Bronchial epithelial cell (primary cell): Measurements from ENCODE around the gene SETD4. TPM values are rescaled to one million over a fixed set of nuclear protein-coding genes. Genes with fewer than 3 reads are reported as not detected.

Source experiments
- DNase-seq: peaks from one replicate; pipeline ENCODE4 v3.0.0-alpha.2; 2010; ENCODE audit warnings: low read depth
- FAIRE-seq: peaks from 2 replicates; lab custom pipeline; 2011; peaks lifted over from hg19 to GRCh38; lab: Jason Lieb, UNC
- H3K27me3 ChIP-seq: 2 replicates; pipeline ENCODE4 v1.5.1; 2011; ENCODE audit warnings: low read length; ENCODE audit not compliant: control insufficient read depth, insufficient read depth
- H3K36me3 ChIP-seq: 2 replicates; pipeline ENCODE4 v1.5.1; 2011; ENCODE audit warnings: low read length; ENCODE audit not compliant: control insufficient read depth, insufficient read depth
- H3K4me3 ChIP-seq: 2 replicates; pipeline ENCODE4 v1.5.1; 2011; ENCODE audit warnings: mild to moderate bottlenecking, low read depth, low read length, control low read depth
- total RNA-seq: library from RNA; depleted of rRNA; stranded (reverse); fragments of >200 nt; gene quantifications from 2 replicates; pipeline ENCODE4 v1.2.1, GENCODE V29; 2014
- TF ChIP-seq, protein P1 (sequence below): IDR thresholded peaks from 2 replicates; pipeline ENCODE4 v1.5.1; 2011; ENCODE audit warnings: mild to moderate bottlenecking, moderate library complexity, low read length, control low read depth, inconsistent platforms; ENCODE audit not compliant: insufficient read depth, severe bottlenecking

SETD4 gene
- total RNA-seq, 1 donor from 2014 or later = 16.6 TPM

DNA sequence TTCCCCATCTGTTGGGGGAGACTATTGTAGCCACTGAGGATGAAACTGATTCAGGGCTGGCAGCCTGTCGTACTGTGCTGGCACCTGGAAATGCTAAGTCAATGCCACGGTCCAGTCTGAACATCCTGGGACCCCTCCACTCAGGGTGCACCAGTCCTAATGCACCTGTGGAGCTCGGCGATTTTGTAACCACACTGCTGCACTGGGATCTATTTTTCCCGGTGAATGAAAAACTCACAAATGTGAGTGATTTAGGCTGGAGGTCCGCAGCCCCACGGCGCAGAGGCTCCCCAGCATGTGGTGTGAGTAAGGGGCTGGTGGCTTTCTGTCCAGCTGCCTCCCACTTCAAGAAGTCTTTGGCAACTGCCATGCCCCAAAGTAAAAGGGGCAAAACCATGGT, 35.5 kb downstream of the SETD4 start:
- TF ChIP-seq, protein P1, sequence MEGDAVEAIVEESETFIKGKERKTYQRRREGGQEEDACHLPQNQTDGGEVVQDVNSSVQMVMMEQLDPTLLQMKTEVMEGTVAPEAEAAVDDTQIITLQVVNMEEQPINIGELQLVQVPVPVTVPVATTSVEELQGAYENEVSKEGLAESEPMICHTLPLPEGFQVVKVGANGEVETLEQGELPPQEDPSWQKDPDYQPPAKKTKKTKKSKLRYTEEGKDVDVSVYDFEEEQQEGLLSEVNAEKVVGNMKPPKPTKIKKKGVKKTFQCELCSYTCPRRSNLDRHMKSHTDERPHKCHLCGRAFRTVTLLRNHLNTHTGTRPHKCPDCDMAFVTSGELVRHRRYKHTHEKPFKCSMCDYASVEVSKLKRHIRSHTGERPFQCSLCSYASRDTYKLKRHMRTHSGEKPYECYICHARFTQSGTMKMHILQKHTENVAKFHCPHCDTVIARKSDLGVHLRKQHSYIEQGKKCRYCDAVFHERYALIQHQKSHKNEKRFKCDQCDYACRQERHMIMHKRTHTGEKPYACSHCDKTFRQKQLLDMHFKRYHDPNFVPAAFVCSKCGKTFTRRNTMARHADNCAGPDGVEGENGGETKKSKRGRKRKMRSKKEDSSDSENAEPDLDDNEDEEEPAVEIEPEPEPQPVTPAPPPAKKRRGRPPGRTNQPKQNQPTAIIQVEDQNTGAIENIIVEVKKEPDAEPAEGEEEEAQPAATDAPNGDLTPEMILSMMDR = no peak
- peak; percentile 60 for FAIRE-seq
- DNase-seq = no peak

GRCh38 chr21:36023092-36023480, 37.2 kb downstream of the SETD4 start:
- no peak for DNase-seq
- TF ChIP-seq, protein P1 = no peak
- no peaks in the 10 kb centered on the region for H3K36me3 ChIP-seq
- H3K4me3 ChIP-seq = no peak overlapping the region
- no peak for FAIRE-seq
- no peaks in the 10 kb centered on the region for H3K27me3 ChIP-seq

More for the DNA sequence above, 35.5 kb downstream of the SETD4 start:
- Histone ChIP-seq H3K4me3 (no peak overlapping the region), H3K27me3 (no peaks in the 10 kb centered on the region), H3K36me3 (no peaks in the 10 kb centered on the region)

DNA sequence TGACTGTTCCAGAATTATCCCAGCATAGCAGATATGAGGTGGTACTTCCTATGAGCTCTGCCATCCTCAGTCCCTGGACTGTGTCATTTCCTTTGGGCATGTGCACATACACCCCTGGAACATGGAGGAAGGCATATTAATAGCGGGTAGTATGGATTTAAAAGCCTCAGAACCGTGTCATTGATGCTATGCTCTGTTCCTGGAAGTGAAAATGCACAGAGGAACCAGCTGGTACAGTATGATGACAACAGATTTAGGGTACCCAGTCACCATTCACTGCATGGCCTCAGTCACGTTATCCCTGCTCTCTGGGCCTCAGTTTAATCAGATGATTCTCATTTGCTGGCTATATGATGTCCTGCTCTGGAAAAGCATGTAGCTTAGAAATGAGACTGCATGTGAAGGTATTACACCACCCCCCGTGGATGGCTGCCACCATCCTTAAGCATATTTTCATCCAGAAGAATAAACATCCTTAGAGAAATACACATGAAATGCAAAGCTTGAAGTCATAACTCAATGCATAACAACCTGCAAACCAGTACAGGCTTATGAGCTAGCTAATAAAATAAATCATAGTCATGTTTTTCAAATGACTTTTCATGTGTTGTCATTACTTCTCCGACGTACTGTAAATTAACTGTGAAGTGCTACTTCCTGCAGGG, 37.8 kb downstream of the SETD4 start:
- TF ChIP-seq, protein P1 = no peak
- no peak for FAIRE-seq

GRCh38 chr21:36021251-36021837, 39.0 kb downstream of the SETD4 start:
- DNase-seq = no peak
- no peaks in the 10 kb centered on the region for H3K27me3 ChIP-seq
- no peaks in the 10 kb centered on the region for H3K36me3 ChIP-seq
- H3K4me3 ChIP-seq = no peak overlapping the region
- FAIRE-seq = no peak
- TF ChIP-seq, protein P1 = no peak

More for the DNA sequence above, 37.8 kb downstream of the SETD4 start:
- Histone ChIP-seq H3K4me3 (no peak overlapping the region), H3K27me3 (no peaks in the 10 kb centered on the region), H3K36me3 (no peaks in the 10 kb centered on the region)
- DNase-seq = peak; percentile 6

- Histone ChIP-seq H3K27me3 (no peaks in the 10 kb centered on the region), H3K36me3 (no peaks in the 10 kb centered on the region), H3K4me3 (no peak overlapping the region)
- FAIRE-seq (no peak), DNase-seq (no peak)
- TF ChIP-seq, protein P1 = no peak
Observed at GRCh38 chr21:36015045-36015444, 45.3 kb downstream of the SETD4 start.
